ENCODE measurements around the gene EIF4G3.
"Not testable (repeated sequence)": the region's sequence is repeated elsewhere in the genome, so short reads cannot be mapped to it uniquely, and the experiment has no call there.

Gene EIF4G3

DNA sequence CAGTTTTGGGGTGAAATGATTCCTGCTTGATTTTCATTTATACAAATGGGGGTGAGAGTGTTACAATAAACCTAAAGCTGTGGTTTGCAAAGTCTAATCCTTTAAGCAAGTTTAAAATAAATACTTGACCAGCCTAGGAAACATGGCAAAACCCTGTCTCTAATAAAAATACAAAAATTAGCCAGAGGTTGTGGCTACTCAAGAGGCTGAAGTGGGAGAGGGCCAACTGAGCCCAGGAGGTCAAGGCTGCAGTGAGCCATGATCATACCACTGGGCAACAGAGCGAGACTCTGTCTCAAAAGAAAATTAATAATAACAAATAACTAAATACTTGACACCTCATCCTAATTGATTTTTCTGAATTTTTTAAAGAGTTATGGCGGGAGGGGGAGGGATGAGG, 110.8 kb downstream of the EIF4G3 start:
- DNase-seq (ENCODE audit: low read depth) = no peak

- no peak for DNase-seq (ENCODE audit: low read depth)
Observed at GRCh38 chr1:21064057-21064456, 112.6 kb downstream of the EIF4G3 start.

GRCh38 chr1:21060523-21060922, 116.2 kb downstream of the EIF4G3 start:
- no peak for DNase-seq (ENCODE audit: low read depth)

DNA sequence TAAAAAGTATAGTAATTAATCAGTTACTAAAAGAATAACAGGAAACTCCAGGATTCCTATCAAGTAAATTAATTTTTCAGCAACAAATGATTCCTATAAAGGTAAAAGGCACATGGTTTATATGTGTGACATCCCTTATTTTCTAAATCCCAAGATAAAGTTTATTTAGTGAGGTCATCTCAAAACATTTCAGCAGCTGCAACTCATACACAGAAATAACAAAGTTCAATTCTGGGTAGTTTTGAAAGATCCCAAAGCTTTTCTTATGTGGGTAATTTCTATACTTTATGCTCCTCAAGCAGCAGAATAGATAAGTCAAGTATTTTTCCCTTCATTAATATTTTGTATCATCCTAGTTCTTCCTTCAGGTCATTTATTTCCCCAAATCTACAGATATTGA, 117.7 kb downstream of the EIF4G3 start:
- no peak for DNase-seq (ENCODE audit: low read depth)

DNA sequence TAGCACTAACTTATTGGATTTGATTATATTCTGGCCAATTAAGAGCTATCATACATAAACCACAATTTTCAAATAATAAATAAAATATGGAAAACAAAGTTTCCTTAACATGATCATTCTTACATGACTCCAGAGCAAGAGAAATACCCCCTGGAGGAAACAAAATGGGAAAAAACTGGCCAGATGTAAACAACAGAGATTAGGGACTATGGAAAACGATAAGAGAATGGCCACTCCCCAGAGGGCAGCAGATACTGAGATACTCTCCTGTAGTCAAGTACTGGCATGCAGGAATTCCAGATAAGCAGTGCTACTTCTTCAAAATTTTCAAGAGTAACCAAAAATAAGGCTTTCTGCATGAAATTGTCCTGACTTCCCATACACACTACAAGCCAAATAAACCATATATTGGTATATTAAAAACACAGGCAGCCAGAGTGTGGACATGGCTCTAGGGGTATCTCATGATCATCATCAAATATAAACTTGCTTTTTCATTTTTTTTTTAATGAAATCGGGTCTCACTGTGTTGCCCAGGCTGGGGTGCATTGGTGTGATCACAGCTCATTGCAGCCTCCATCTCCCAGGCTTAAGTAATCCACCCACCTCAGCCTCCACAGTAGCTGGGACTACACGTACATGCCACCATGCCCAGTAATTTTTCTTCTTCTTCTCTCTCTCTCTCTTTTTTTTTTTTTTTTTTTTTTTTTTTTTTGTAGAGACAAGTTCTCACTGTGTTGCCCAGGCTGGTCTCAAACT, 118.5 kb downstream of the EIF4G3 start:
- DNase-seq (ENCODE audit: low read depth) = no peak

DNA sequence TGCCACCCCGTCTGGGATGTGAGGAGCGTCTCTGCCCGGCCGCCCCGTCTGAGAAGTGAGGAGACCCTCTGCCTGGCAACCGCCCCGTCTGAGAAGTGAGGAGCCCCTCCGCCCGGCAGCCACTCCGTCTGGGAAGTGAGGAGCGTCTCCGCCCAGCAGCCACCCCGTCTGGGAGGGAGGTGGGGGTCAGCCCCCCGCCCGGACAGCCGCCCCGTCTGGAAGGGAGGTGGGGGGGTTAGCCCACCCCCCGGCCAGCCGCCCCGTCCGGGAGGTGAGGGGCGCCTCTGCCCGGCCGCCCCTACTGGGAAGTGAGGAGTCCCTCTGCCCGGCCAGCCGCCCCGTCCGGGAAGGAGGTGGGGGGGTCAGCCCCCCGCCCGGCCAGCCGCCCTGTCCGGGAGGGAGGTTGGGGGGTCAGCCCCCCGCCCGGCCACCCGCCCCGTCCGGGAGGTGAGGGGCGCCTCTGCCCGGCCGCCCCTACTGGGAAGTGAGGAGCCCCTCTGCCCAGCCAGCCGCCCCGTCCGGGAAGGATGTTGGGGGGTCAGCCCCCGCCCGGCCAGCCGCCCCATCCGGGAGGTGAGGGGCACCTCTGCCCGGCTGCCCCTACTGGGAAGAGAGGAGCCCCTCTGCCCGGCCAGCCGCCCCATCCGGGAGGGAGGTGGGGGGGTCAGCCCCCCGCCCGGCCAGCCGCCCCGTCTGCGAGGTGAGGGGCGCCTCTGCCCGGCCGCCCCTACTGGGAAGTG, 123.3 kb downstream of the EIF4G3 start:
- DNase-seq (ENCODE audit: low read depth) = not testable (repeated sequence)

GRCh38 chr1:21052034-21052433, 124.7 kb downstream of the EIF4G3 start:
- no peak for DNase-seq (ENCODE audit: low read depth)

DNA sequence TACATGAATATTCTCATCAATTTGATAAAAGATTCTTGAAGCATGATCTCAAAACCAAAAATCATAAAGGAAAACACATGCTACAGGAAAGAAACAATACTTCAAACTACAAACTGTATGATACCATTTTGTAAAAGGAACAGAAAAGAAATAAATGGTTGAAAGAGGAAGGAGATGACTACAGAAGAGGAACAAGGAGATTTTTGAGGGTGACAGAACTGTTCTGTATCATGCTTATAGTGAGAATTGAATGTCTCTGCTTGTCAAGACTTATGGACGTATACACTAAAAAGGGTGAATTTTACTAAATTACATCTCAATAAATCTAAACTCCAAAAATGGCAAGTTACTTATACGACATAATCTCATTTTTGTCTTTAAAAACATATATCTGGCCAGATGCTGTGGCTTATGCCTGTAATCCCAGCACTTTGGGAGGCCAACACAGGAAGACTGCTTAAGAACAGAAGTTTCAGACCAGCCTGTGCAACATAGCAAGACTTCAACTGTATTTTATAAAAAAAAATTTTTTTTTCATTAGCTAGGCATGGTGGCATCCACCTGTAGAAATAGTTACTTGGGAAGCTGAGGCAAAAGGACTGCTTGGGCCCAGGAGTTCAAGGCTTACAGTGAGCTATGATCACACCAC, 125.4 kb downstream of the EIF4G3 start:
- no peak for DNase-seq (ENCODE audit: low read depth)

- no peak for DNase-seq (ENCODE audit: low read depth)
Observed at GRCh38 chr1:21050031-21050430, 126.7 kb downstream of the EIF4G3 start.

GRCh38 chr1:21048462-21048861, 128.2 kb downstream of the EIF4G3 start:
- DNase-seq (ENCODE audit: low read depth) = no peak

DNA sequence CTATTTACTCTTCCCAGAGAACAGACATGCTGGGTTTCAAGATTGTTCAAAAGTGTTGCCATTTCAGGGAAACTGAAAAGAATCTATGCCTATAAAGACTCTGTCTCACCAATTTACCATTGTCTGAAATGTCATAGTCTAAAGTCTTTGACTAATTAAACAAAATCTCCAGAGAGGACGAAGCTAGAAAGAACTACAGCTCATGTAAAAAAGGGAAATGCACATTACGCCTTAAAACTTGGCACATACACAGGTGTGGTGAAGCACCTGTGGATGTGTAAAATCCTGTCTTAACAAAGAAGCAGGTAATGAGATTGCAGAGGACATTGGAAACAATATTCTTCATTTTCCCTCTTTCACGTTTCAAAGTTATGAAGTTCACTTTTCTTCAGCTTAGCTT, 130.6 kb downstream of the EIF4G3 start:
- DNase-seq (ENCODE audit: low read depth) = no peak

DNA sequence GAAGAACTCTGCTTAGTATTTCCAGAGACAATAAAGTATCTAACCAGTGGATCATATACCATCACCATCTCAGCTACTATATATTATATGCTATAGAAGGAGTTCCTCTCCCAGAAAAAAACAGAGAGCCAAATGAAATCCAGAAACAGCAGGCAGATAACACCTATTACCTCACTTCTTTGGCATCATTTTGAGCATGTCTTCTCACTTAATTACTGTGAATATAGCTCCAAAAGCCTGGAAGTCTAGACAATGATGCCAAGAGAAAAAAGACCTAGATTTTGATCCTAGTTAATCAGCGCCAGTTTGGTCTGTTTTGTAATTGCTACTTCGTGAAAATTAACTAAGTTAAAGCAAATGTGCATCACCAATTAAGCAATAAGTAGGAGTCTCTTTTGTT, 131.3 kb downstream of the EIF4G3 start:
- DNase-seq (ENCODE audit: low read depth) = no peak

GRCh38 chr1:21042929-21043605, 133.6 kb downstream of the EIF4G3 start:
- DNase-seq (ENCODE audit: low read depth) = no peak

DNA sequence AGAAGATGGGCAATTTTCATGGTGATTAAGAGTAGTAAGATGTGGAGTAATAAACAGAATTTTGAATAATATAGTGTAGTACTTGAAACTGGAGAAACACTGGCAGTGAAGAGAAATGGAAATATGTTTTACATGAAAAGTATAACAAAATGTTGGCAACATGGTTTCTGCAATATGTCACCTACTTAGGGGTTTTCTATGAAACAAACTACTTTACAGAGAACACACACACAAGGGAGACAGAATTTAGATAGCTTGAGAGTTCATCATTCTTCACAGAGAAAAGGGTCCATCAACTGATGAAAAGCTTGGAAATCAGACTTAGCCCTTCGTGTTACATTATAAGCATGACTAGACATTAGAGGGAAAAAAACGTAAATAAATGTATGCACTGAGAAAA, 135.2 kb downstream of the EIF4G3 start:
- no peak for DNase-seq (ENCODE audit: low read depth)

DNA sequence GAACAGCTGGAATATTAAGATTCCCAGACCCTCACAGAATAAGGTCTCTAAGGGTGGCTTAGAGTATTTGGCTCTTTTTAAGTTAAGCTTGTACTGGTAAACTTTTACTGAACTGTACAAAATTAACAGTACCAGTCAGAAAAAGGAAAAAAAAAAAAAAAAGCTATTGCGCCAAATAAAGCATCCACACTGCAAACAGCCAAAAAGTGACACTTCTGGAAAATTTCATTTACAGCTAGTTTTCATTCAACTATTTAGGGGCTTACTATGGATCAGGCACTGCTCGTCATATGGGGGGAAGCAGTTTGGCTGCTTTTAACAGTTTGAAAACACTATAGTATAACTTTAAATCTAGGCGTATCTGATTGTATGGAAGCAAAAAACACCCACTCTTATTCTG, 139.6 kb downstream of the EIF4G3 start:
- no peak for DNase-seq (ENCODE audit: low read depth)

DNA sequence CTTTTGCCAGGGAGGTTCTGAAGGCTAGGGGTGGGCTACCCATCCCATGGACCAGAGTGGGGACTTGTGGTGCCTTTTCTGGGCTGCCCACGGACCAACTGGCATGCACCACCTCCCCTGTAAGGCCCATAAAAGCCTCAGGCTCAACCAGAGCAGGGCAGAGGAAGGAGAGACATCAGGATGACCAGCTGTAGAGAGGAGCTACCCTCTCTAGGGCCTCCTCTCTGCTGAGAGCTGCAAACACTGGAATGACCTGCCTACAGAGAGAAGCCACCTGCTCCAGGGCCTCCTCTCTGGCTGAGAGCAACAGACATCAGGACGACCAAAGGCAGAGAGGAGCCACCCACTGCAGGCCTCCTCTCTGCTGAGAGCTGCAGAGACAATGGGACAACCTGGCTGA, 140.9 kb downstream of the EIF4G3 start:
- no peak for DNase-seq (ENCODE audit: low read depth)

- no peak for DNase-seq (ENCODE audit: low read depth)
Observed at GRCh38 chr1:21034725-21035628, 141.7 kb downstream of the EIF4G3 start.

DNA sequence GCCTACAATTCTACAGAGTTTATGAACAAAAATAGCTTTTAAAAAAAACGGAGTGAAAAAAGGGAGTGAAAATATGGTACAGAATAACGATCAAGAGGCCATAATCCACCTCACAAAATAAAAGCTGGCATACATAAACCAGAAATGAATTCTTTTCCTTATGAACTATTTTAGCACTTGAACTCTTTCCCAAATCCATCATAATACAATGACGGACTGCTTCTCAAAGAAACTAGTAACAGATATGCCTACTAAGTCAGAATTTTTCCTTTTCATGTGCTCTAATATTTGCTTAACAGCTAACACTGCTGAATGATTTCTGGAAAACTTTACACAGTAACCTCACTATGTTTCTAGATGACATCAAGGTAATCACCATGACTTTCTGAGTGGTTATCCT, 144.0 kb downstream of the EIF4G3 start:
- DNase-seq (ENCODE audit: low read depth) = no peak

GRCh38 chr1:21030181-21030580, 146.5 kb downstream of the EIF4G3 start:
- no peak for DNase-seq (ENCODE audit: low read depth)

DNA sequence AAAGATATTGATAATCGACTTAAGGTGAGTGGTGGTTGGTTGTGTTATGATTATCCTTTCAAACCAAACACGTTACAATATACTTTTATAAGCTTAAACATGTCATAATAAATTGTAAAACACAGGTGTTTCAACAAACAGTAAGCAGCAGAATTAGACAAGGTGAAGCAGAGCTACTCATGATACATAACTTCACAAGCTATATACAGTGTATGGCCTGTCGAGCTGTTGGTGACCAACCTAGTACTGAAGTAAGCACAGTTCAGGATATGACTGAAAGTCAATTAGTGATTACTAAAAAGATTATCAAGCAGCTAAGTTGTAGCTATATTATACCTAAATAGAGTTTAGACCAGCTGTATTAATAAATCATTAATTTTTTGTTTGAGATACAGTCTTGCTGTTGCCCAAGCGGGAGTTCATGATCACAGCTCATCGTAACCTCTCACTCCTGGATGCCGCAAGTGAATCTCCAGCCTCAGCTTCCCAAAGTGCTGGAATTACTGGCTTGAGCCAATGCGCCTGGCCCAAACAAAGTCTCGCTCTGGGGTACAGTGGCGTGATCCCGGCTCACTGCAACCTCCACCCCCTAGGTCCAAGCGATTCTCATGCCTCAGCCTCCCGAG, 148.1 kb downstream of the EIF4G3 start:
- DNase-seq (ENCODE audit: low read depth) = no peak

GRCh38 chr1:21027805-21028204, 148.9 kb downstream of the EIF4G3 start:
- DNase-seq (ENCODE audit: low read depth) = no peak

All from stimulated activated CD8-positive, alpha-beta memory T cell treated with anti-CD3 and anti-CD28 coated beads, Interleukin-7, amount 100 ng/mL, for 24 hours (primary cell).